Smooth muscle cell (in vitro differentiated cells): Measurements from ENCODE around the gene BUD23. TPM values are rescaled to one million over a fixed set of nuclear protein-coding genes. Genes with fewer than 3 reads are reported as not detected.

ENCODE experiments used
- DNase-seq: peaks from one replicate; lab custom pipeline; 2025; ENCODE audit not compliant: unreplicated experiment; lab: John Stamatoyannopoulos, UW
- H2AFZ ChIP-seq: fragments of 200-600 bp; sonication (generic); 2 replicates; pipeline ENCODE4 v1.6.0; 2016; ENCODE audit warnings: antibody characterized with exemption, low read depth, mild to moderate bottlenecking
- H3F3A ChIP-seq: fragments of 200-600 bp; sonication (generic); 2 replicates; pipeline ENCODE4 v1.6.0; 2017; ENCODE audit warnings: antibody characterized with exemption, low read depth
- H3K27ac ChIP-seq: fragments of 200-600 bp; sonication (generic); 2 replicates; pipeline ENCODE4 v1.5.1; 2016; ENCODE audit warnings: low read depth, mild to moderate bottlenecking
- H3K27me3 ChIP-seq: fragments of 200-600 bp; sonication (generic); 2 replicates; pipeline ENCODE4 v1.6.1; 2016; ENCODE audit warnings: low read depth, mild to moderate bottlenecking
- H3K36me3 ChIP-seq: fragments of 200-600 bp; sonication (generic); 2 replicates; pipeline ENCODE4 v1.5.1; 2016; ENCODE audit warnings: low read depth
- H3K4me1 ChIP-seq: fragments of 200-600 bp; sonication (generic); 2 replicates; pipeline ENCODE4 v1.5.1; 2016; ENCODE audit warnings: low read depth
- H3K4me2 ChIP-seq: fragments of 200-600 bp; sonication (generic); 2 replicates; pipeline ENCODE4 v1.6.0; 2016; ENCODE audit warnings: mild to moderate bottlenecking
- H3K4me3 ChIP-seq: fragments of 200-600 bp; sonication (generic); 2 replicates; pipeline ENCODE4 v1.5.1; 2016; ENCODE audit warnings: mild to moderate bottlenecking
- H3K79me2 ChIP-seq: fragments of 200-600 bp; sonication (generic); 2 replicates; pipeline ENCODE4 v1.6.0; 2016; ENCODE audit warnings: low read depth, mild to moderate bottlenecking
- H3K9ac ChIP-seq: fragments of 200-600 bp; sonication (generic); 2 replicates; pipeline ENCODE4 v1.6.0; 2016; ENCODE audit warnings: low read depth
- H3K9me3 ChIP-seq: fragments of 200-600 bp; sonication (generic); replicated peaks from 2 replicates; pipeline ENCODE4 v1.5.1; 2016; ENCODE audit warnings: low read depth
- H4K20me1 ChIP-seq: fragments of 200-600 bp; sonication (generic); 2 replicates; pipeline ENCODE4 v1.6.0; 2016; ENCODE audit warnings: low read depth
- WGBS: methylation state at CpG from one replicate; pipeline ENCODE4 v1.1.7; 2016; ENCODE audit warnings: low lambda C conversion rate; 5-methylcytosine and 5-hydroxymethylcytosine counted together
- polyA plus RNA-seq: library from polyadenylated mRNA; unstranded; fragments of >200 nt; fragmentation: Nextera tagmentation; extraction: Ambion mirVana; gene quantifications from 2 replicates; pipeline ENCODE4 v1.2.1, GENCODE V29; 2016
- total RNA-seq: library from RNA; depleted of rRNA; stranded (reverse); fragments of >200 nt; gene quantifications from 2 replicates; pipeline ENCODE4 v1.2.3, GENCODE V29; 2014
- TF ChIP-seq, protein P1 (sequence below): fragments of 200-600 bp; sonication (generic); IDR thresholded peaks from 2 replicates; pipeline ENCODE4 v1.5.1; 2017; ENCODE audit warnings: borderline replicate concordance, mild to moderate bottlenecking, antibody characterized with exemption; ENCODE audit not compliant: insufficient read depth, poor library complexity, severe bottlenecking

The BUD23 gene
- total and polyA plus RNA-seq, 2 experiments from 2014 or later: 43.0 to 116 TPM

DNA sequence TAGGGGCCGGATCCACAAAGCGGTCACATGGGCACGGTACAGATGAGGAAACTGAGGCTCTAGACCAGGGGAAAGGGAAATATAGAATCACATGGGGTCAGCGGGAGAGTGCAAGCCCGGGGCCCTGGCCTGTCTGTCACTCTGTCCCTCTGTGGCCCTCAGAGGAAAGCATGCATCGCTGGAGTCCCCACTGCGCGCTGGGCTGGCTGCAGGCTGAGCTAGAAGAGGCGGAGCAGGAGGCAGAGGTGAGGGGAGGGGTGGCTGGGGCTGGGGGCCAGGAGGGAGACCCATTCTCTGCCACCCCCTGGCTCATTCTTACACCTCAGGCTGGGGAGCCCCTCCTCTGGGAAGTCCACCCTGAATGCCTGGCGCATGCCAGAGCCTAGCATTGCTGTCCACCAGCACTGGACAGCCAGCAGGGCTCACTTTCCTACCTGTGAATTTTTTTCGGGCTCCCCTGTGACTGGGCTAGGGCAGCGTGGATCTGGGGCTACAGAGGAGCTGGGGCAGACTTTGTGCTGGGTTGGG, 13.5 kb upstream of the BUD23 start:
- Histone ChIP-seq H2AFZ (no peak overlapping the region), H3K4me3 (no peak overlapping the region), H3K9ac (no peak overlapping the region), H3K79me2 (no peaks in the 10 kb centered on the region), H3K36me3 (no peaks in the 10 kb centered on the region), H3F3A (no peaks in the 10 kb centered on the region), H4K20me1 (no peaks in the 10 kb centered on the region), H3K27ac (no peak overlapping the region), H3K9me3 (no peaks in the 10 kb centered on the region), H3K27me3 (no peaks in the 10 kb centered on the region), H3K4me1 (peaks cover 5% of the 10 kb centered on the region), H3K4me2 (no peak overlapping the region)
- WGBS: 92% methylated on average over 12 of the region's 12 CpGs
- no peak for DNase-seq
- TF ChIP-seq, protein P1, sequence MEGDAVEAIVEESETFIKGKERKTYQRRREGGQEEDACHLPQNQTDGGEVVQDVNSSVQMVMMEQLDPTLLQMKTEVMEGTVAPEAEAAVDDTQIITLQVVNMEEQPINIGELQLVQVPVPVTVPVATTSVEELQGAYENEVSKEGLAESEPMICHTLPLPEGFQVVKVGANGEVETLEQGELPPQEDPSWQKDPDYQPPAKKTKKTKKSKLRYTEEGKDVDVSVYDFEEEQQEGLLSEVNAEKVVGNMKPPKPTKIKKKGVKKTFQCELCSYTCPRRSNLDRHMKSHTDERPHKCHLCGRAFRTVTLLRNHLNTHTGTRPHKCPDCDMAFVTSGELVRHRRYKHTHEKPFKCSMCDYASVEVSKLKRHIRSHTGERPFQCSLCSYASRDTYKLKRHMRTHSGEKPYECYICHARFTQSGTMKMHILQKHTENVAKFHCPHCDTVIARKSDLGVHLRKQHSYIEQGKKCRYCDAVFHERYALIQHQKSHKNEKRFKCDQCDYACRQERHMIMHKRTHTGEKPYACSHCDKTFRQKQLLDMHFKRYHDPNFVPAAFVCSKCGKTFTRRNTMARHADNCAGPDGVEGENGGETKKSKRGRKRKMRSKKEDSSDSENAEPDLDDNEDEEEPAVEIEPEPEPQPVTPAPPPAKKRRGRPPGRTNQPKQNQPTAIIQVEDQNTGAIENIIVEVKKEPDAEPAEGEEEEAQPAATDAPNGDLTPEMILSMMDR: no peak

DNA sequence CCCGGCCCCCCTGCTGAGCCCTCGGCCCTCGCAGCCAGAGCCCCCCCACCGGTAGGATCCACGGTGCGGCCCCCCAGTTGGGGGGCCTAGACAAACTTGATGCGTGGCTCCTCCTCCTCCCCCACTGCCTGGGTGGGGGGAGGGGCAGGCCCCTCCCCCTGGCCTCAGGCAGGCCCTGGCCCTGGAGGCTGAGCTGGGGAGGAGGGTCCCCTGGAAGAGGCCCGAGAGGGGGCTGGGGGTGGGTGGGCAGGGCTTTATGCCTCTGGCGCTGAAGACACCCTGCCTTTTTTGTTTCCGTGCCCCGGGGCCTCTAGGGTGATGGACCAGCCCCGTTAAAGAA, 12.1 kb upstream of the BUD23 start:
- Histone ChIP-seq H3K79me2 (no peaks in the 10 kb centered on the region), H3K4me3 (no peak overlapping the region), H3K36me3 (no peaks in the 10 kb centered on the region), H2AFZ (no peak overlapping the region), H3K4me2 (no peak overlapping the region), H3K4me1 (peaks cover 5% of the 10 kb centered on the region), H3K9ac (no peak overlapping the region), H4K20me1 (peaks cover 6% of the 10 kb centered on the region), H3K27ac (no peak overlapping the region), H3K9me3 (no peaks in the 10 kb centered on the region), H3F3A (no peaks in the 10 kb centered on the region), H3K27me3 (no peaks in the 10 kb centered on the region)
- WGBS: 70% methylated on average over 10 of the region's 12 CpGs
- TF ChIP-seq, protein P1: no peak
- no peak for DNase-seq

DNA sequence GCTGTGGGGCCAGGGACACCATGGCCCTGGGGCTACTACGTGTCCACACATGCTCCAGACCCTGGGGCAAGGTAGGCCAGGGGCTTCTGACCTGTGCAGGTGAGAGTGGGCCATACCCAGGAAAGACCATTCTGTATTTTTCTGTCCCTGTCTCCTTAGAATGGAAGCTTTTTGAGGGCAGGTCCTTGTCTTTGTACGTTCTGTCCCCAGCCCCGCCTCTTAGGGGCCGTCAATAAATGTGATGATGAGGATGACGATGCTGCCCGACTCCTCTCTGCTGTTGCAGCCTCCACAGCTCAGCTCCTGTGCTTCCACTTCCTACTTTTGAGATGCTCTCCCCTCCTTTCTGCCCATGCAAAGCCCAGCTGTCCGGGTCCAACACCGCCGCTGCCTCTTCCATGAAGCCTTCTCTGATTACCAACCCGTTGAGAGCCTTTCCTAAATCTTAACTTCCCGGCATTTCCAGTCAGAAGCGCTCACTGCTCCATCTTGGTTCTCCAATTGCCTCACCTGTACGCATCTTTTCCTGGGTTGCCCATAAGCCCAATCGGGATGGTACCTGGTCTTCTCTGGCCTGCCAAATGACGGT, 11.4 kb upstream of the BUD23 start:
- no peak overlapping the region for H3K4me3 ChIP-seq
- H3K27ac ChIP-seq: no peak overlapping the region
- H3K4me1 ChIP-seq: peaks cover 5% of the 10 kb centered on the region
- H3K27me3 ChIP-seq: no peaks in the 10 kb centered on the region
- 94% methylated on average over 15 of the region's 15 CpGs for WGBS
- H3K36me3 ChIP-seq: no peaks in the 10 kb centered on the region
- no peaks in the 10 kb centered on the region for H3K9me3 ChIP-seq
- H3K9ac ChIP-seq: no peak overlapping the region
- H4K20me1 ChIP-seq: peaks cover 6% of the 10 kb centered on the region
- no peaks in the 10 kb centered on the region for H3K79me2 ChIP-seq
- no peak for DNase-seq
- H3K4me2 ChIP-seq: no peak overlapping the region
- H3F3A ChIP-seq: no peaks in the 10 kb centered on the region
- TF ChIP-seq, protein P1: no peak
- H2AFZ ChIP-seq: no peak overlapping the region
